HG02852 (cell line): ENCODE measurements around the gene CHD2.
"Not testable (repeated sequence)": the region's sequence is repeated elsewhere in the genome, so short reads cannot be mapped to it uniquely, and the experiment has no call there.

Source experiments
- ATAC-seq: cut with Tn5 transposase; IDR thresholded peaks from one replicate; pipeline ENCODE4 v1.9.1; 2021; ENCODE audit warnings: mild to moderate bottlenecking, moderate library complexity; ENCODE audit not compliant: unreplicated experiment

Gene CHD2

DNA sequence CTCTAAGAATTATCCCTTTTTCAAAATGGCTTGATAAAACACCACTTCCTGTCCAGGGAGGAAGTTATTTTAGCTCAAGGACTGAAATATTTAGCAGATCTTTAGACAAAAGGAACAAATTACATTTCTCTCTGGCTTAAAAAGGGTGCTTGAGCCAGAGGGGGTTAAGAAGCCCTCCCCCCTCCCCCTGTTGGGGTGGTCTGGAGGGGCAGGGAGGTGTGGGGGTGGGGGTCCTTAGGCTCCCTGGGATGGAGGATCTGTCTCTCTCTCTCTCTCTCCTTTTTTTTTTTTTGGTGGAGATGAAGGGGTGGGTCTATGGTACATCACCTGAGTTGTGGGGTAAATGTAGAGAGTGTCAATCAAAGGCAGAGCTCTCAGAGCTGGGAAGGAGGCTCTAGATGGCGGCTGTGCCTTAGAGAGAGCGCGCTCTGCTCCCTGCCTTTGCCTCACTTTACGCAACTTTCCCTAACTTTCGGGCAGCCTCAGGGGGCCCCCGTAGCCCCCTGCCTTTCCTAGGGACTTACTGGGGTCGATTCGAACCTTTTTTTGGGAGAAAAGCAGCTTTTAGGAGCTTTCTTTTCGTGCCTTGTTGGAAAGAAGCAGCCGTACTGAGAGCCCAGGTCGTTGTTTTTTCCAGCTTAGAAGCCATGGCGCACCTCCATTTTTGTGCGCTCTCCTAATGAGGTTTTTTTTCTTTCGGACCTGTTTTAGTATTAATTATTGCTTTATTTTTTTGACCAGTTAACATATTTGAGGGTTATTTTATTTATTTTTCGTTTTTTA, at the start of gene CHD2:
TSS of gene CHD2 (plus strand) at position 377 of the 783 bp plus-strand sequence. CDS start 914 bp downstream, outside the sequence.
- peak; percentile 68 for ATAC-seq

DNA sequence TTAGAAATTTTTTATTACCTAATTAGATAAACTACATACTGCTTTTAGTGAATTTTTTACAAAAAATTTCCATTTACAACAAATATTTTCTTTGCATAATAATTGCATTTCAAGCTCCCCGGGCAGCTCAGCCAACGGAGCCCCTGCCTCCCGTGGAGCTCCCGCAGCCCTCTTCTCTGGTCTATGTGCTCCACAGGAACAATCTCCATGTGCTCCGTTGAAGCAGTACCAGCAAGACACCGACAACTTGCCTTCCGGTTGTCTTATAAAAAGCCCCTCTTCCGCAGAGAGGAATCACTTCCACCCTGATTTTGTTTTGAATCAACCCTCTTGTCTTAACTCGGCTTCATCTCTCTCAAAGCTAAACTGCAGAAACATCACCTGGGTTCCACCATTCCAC, 46.9 kb upstream of the CHD2 start:
- ATAC-seq: no peak

DNA sequence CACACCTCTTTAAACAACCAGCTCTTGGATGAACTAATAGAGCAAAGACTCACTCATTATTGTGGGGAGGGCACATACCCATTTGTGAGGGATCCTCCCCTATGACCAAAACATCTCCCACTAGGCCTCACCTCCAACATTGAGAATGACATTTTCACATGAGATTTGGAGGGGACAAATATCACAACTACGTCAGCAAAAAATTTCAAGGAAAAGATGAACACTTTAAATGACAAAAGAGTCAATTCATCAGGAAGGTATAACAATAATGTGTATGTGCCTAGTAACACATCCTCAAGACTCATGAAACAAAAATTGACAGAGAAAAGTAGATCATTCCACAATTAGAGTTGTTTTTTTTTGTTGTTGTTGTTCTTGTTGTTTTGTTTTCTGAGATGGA, 38.4 kb upstream of the CHD2 start:
- ATAC-seq: no peak

DNA sequence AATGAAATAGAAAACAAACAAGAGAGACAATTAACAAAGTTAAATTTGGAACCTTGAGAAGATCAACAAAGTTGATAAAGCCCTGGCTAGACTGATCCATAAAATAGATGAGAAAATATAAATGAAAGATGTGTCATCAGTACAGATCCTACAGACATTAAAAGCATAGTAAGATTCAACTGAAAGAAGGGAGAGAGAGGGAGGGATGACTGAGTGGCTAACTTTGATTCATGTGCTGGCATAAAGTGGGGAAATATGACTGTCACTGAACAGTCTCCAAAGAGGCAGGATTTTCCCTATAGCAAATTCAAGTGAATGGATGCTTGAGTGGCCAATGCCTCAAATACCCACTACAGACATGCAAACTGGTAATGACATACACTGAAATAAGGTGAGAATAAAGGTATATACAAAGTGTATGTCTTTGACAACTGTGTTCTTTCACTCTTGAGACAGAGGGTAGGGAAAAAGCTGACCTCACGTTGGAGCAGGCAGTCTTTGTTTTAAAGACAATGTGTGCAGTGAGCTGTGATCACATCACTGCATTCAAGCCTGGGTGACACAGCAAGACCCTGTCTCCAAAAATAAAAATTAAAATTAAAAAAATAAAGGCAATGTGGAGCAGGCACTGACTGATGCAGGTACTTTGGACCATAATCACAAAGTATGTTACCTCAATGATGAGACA, 35.9 kb upstream of the CHD2 start:
- ATAC-seq: no peak

DNA sequence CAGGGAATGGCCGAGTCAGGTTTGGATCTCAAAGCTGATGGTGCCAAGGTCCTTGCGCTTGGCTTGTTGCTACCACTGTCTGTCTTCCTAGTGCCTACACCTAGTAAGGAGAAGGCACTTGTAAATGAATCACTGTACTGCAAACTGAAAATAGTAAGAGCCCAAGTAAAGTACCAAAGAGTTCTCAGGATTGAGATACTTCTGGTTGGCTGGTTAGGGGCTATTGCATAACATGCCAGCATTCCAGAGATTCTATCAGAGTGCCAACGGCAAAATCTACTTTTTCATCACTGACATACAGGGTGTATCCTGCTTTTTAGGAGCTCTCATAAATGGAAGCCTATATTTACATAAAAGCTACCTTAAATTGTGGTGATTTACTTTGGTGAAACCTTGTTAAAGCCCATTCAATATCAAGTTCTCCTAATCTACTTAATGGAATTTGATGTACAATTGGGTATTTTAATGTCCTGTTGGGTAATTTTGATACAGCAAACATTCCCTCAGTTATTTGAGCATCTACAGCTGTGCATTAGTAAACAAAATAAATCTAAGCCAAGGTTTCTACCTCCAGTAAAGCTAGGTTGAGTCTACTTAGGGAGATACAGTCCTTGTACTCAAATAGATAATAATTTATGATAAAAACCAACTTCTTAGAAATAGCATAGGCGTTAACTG, 30.7 kb upstream of the CHD2 start:
- no peak for ATAC-seq

DNA sequence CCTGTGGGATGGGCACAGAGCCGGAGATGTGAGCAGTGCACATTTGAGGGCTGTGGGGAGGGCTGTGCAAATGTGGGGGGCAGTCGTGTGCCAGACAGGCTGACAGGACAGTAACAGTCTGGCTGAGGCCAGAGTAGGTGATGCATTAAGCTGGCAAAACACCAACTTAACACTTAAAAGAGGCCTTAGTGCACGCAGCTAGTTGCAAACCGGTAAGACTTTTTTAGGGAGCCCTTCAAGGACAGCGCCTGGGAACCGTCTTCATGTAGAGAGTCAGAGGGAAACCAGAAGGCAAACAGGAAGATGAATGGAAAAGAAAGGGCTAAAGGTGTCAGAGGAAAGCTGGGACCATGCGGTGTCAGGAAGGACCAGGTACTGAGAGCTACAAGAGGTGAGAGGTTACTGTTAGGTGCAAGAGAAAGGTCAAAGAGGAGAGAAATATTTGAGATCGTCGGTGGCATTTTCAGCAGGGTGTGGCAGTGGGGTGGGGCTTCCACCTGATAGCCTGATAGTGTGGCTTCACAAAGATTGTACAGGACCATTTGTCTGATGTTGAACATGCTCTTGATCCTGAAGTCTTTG, 30.0 kb upstream of the CHD2 start:
- ATAC-seq: no peak

DNA sequence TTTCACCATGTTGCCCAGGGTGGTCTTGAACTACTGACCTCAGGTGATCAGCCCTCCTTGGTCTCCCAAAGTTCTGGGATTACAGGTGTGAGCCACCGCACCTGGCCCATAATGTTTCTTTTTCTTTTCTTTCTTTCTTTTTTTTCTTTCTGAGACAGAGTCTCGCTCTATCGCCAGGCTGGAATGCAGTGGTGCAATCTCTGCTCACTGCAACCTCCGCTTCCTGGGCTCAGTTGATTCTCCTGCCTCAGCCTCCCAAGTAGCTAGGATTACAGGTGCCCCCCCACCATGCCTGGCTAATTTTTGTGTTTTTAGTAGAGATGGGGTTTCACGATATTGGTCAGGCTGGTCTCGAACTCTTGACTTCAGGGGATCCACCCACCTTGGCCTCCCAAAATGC, 27.2 kb upstream of the CHD2 start:
- ATAC-seq: not testable (repeated sequence)

DNA sequence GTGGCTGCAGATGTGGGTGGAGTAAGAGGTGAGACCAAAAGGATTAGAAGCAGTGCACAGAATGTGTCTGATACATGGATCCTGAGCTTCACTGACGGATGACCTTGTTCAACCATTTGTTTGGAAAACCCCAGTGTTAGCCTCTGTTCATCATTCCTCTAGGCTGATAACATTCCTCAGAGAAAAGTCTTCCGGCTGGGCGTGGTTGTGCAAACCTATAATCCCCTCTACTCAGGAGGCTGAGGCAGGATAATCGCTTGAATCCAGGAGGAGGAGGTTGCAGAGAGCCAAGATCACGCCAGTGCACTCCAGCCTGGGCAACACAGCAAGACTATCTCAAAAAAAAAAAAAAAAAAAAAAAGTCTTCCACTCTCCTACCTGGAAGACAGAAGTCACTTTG, 23.1 kb upstream of the CHD2 start:
- ATAC-seq: no peak

DNA sequence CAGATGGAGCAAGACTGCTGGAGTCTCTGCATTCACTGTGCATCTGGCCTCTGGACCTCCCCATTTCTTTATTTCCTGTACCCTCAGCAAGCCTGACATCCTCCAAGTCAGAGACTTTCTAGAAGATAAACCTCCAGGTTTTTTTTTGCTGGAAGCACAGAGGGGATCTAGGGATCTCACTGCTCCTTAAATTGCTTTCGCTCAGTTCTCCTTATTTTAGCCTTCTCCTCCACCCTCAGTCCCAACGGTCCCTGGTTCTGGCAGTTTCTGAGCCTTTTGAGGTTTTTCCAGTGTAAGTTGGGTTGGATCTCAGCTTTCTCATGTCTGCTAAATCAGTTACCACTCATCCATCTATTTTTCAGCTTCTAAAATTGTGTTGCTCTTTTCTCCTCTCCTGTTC, 22.7 kb upstream of the CHD2 start:
- ATAC-seq: no peak

DNA sequence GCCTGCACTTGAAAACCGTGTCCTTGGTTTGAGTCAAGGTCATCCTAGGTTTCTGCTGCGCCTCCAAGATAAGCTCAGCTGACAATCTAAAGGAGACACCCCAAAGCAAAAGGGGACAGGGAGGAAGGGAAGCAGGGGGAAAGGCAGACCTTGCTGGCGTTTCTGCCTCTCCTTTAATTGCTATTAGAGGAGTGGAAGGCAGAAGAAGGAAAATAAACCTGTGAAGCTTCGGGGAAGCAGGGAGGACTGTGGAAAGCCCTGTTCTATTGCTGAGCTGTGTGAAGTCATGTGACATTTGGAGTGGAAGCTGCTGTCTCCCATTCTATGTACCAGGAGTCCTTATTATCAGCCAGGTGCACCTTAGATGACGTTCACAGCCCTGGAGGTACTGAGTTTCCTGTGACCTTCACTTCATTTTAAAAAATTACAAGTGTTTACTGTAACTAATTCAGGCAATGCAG, 21.5 kb upstream of the CHD2 start:
- ATAC-seq: no peak

DNA sequence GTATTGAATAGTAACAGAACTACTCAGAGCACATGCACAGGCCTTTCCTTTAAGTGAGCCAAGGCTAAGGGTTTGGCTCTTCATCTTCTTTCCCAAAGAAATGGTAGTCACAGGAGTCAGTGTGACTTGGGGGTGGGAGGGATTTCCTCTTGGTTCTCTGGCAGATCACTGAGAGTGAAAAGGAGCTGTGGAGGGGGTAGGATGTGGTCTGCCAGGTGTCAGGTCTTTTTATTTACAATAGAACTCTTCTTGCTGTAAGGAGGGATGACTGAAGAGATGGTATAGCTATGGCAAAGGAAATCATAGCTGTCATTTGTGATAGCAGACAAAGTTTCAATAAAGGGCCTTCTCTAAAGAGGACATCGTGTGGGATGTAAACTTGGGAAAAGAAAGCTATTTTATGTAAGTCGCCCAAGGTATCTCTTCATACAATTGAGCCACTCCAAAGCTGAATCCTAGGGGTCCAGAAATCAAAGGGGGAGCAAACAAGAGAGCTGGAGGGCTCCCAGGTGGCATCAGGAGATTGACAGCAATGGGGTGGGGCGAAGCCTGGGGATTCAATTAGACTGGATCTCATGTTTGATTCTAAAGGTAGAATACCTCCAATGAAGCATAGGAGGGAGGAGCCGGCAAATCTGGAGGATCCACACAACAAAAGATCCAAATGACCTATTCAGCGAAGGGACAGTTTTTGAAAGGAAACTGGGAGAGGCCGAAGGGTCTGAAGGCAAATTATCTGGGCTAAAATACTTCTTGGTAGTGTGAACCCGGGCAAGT, 20.0 kb upstream of the CHD2 start:
- ATAC-seq: no peak

DNA sequence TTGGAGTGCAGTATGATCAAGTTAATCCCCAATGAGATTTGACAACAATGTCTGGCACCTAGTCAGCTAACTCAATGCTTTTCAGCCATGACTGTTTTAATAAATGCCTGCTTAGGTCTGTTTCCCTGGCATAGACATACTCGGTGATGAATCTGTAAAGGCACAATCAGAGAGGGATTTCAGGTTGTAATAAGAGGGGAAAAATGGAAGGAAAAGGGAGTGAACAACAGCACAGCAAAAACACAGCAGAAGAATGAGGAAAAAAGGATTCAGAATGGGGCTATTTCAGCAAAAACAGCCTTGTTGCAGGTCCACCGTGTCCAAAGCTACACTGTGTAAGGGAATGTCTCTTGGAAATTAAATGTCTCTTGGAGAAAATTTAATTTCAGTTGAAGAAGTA, 19.3 kb upstream of the CHD2 start:
- no peak for ATAC-seq

DNA sequence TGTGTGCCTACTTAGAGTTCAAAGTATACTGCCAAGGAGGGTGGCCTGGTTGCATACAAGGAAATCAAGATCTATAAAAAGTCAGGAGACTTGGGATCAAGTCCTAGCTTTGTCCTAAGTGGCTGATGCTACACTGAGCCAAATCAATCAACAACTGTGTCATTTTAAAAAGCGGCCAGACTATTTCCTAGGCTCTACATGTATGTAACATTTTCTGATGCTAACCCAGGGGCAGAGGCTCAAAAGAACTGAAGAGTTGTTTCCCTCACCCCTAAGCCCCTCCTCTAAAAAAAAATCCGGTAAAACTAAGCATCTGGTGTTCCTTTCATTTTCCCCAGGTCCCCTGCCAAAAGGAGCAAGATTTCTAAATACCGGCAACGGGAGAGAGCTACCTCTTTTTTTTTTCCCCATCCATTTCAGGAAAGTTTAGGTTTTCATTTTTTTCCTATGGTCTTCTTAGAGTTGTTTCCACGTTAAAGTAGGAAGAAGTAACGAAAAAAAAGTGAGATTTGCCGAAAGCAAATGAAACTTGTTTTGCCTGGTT, 18.8 kb upstream of the CHD2 start:
- no peak for ATAC-seq

DNA sequence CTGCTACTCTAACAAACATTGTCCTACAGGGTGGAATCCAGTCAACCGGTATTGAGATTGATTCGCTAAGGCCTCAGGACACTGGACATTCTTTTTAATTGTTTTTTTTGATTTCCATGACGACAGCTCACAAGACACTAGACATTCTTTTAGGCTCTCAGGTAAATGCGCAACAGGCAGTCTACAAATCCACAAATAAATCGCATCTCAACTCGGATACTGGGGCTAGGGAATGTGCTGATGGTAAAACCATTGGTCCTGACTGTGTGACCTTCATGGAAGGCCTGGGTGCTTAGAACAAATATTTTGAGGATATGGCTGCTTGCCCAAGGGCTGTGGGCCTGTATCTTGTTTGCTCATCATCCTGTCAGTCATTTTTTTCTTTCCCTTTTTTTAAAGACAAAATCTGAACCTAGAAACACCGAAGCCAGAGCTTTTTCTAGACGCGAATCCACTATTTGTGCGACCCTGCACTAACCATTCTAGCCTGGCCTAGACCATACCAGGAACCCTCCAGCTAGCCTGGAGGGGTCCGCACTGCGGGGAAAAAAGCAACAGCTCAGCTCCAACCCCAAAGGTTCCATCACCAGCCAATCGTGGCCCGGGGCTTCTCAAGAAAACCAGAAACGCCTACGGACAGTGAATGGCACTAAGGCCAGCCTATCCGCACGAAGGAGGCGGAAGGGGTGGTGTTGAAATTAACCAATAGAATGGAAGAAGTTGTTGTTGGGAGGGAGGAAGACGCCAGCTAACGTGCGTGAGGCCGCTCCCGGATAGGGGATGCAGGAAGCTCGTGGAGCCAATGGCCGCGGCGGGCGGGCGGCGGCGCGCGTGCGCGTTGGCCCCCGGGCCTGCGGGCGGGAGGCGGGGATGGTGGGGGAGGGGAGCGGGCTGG, 18.1 kb upstream of the CHD2 start:
- peak; percentile 93 for ATAC-seq

DNA sequence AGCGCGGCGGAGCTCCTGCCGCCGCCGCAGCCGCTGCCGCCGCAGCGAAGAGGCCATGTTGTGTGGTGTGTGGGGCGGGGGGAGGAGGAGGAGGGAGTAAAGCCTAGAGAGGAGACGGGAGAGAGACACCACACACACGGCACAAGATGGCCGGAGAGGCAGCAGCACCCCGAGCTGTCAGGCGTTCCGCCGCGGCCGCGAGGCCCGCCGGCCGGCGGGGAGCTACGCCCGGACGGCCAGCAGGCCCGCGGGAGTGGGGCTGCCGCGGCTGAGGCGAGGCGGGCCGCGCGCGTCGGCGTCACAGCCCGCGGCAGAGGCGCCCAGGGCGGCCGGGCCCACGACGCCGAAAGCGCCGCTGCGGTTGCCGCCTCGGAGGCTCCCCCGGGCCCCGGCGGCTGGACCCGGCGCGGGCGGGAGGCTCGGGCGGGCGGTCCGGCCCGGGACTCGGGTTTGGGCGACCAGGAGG, 17.4 kb upstream of the CHD2 start:
- peak; percentile 64 for ATAC-seq

DNA sequence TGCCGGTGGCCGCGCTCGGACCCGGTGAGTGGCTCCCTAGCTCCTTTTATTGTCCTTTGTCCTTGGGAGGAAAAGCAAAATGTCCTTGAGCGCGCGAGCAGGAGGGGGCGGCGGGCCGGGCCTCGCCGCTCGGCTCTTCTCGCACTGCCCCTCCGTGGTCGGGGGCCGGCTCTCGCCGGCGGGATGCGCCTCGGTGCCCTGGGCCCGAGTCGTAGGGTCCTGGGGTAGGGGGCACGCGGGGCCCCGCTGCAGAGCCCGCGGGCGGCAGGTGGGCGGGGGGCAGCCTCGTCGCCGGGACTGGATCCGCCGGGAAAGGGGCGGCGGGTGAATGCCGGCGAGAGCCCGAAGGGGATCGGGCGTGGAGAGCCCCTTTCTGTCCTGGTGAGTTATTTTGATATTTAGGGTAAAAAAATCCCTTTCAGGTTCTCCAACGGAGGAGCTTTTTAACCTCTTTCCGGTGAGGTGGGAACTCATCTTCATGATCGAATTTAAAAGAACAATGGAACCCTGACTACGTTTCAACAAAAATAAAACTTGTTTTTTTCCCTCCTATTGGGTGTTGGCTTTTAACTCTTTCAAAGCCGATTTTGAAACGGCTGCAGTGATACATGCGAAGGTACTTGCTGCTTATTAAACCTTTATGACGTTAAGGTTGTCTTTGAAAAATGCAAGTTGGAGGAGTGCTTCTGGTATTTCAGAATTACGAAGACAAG, 16.8 kb upstream of the CHD2 start:
- ATAC-seq: peak; percentile 8

DNA sequence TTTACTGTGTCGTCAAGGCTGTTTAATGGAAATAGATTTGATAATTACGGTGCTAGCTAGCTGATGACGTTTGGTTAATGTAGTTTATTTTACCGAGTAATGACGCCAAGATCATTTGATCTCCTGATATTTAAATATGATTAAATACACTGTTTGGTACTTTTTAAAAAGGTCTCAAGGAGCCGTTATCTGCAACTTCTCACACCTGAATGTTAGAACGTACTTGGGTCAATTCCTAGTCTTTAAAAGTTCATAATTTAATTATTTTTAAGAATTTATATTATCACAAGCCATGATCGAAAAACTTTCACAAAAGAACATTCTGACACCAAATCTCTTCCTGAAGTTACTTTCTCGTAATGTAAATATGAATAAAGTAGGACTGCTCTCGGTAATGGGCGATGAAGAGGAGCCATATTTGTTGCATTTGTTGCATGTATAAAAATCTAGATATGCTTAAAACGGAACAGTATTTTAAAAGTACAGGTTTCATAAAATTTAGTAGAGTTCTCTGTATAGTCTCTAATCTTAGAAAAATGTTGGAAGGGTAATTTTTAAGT, 16.2 kb upstream of the CHD2 start:
- no peak for ATAC-seq
